Measurements from ENCODE around the gene JAM2. TPM values are rescaled to one million over a fixed set of nuclear protein-coding genes. Genes with fewer than 3 reads are reported as not detected.
A peak's percentile ranks its signal among the peaks of the same experiment; 100 is the strongest.

JAM2 gene
- total and polyA plus RNA-seq, 10 of the 15 experiments (the other 5 are each of a cell fraction or from before 2014, with no cell fraction given): 2.1 to 30.4 (median 8.6) TPM

DNA sequence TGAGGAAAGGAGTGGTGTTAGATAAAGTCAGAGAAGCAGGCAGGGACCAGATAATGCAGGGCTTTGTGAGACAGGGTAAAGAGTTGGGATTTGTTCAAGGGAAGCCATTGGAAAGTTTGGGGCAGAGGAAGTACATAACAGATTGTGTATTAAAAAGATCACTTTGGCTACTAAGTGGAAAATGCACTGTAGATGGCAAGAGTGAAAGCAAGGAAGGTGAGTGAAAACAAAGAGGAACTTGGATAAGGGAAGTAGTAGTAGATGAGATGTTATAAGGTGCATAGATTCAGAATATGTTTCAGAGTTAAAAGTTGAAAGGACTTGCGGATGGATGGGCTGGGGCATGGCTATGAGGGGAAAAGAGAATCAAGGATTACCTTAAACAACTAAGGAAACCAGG lies 49.2 kb upstream of the JAM2 start:
- ATAC-seq: peak; percentile 5; the same call in 1 of the 3 replicates
- WGBS (ENCODE audit: insufficient coverage, insufficient replicate concordance, low lambda C conversion rate, missing lambda C conversion rate): 88% methylated on average over 1 of the region's 1 CpG
- no peaks in the 10 kb centered on the region for H4K20me1 ChIP-seq (ENCODE audit: control insufficient read depth, insufficient read depth)
- ChIA-PET RAD21 (ENCODE audit: unreplicated experiment) (no interaction called here), POLR2A (interaction anchor here (0.6 to 1.5 kb wide), 2 partner anchors 12 to 169 kb away, joined by 3 read pairs; no protein-coding TSS in a partner anchor), CTCF (interaction anchor here (0.7 kb wide), 1 partner anchor 19 kb away, joined by 5 read pairs; no protein-coding TSS in a partner anchor), SMC1A (ENCODE audit: uncharacterized antibody, unreplicated experiment) (interaction anchor here (1.7 to 2.6 kb wide), 2 partner anchors 15 to 16 kb away, joined by 6 to 7 read pairs; no protein-coding TSS in a partner anchor)
- H3K9ac ChIP-seq (ENCODE audit: control insufficient read depth, insufficient read depth, low read length): no peak overlapping the region
- H3K36me3 ChIP-seq (ENCODE audit: control insufficient read depth in 2 of 2, insufficient read depth in 2 of 2, low read length in 1 of 2): peaks cover 5 to 30% of the 10 kb centered on the region in 2 experiments
- no peak for DNase-seq (ENCODE audit: low read depth, low spot score)
- no TSS peak for BruUV-seq (replicated peaks)
- H3K4me2 ChIP-seq (ENCODE audit: control insufficient read depth, insufficient read depth): no peak overlapping the region
- intact Hi-C loops (cut with micrococcal nuclease; ENCODE audit: unreplicated experiment): no loop called here
- H3K27ac ChIP-seq (ENCODE audit: control insufficient read depth, insufficient read depth): no peak overlapping the region
- no peak for FAIRE-seq
- in situ Hi-C loops (cut with MboI): no loop called here
- H3K27me3 ChIP-seq (replicated peaks in 1 of 2; ENCODE audit: control insufficient read depth in 2 of 2, insufficient read depth in 2 of 2, low read length in 1 of 2): no peaks in the 10 kb centered on the region
- H2AFZ ChIP-seq (ENCODE audit: control insufficient read depth, low read depth, low read length): no peak overlapping the region
- H3K9me3 ChIP-seq (replicated peaks; ENCODE audit: control insufficient read depth, insufficient read depth, low read length): no peaks in the 10 kb centered on the region
- H3K4me1 ChIP-seq (ENCODE audit: control insufficient read depth, insufficient read depth, low read length): no peaks in the 10 kb centered on the region
- H3K4me3 ChIP-seq: no peak overlapping the region
- H3K79me2 ChIP-seq (ENCODE audit: control insufficient read depth, insufficient read depth, low read length): no peaks in the 10 kb centered on the region; the same call in 1 of the 2 replicates
- no peak for TF ChIP-seq RCOR1 (conservative IDR thresholded peaks at IDR 0.05; ENCODE audit: low read depth, low read length)
- TF ChIP-seq STAT1 (conservative IDR thresholded peaks at IDR 0.05): no peak
- no peak for TF ChIP-seq PML (IDR thresholded peaks at IDR 0.05; ENCODE audit: low read length)
- TF ChIP-seq, protein P1, sequence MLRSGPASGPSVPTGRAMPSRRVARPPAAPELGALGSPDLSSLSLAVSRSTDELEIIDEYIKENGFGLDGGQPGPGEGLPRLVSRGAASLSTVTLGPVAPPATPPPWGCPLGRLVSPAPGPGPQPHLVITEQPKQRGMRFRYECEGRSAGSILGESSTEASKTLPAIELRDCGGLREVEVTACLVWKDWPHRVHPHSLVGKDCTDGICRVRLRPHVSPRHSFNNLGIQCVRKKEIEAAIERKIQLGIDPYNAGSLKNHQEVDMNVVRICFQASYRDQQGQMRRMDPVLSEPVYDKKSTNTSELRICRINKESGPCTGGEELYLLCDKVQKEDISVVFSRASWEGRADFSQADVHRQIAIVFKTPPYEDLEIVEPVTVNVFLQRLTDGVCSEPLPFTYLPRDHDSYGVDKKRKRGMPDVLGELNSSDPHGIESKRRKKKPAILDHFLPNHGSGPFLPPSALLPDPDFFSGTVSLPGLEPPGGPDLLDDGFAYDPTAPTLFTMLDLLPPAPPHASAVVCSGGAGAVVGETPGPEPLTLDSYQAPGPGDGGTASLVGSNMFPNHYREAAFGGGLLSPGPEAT (IDR thresholded peaks at IDR 0.05; ENCODE audit: low read depth): no peak
- no peak for TF ChIP-seq WRNIP1 (IDR thresholded peaks at IDR 0.05; ENCODE audit: borderline replicate concordance, low read depth, low read length)
- TF ChIP-seq RAD51 (IDR thresholded peaks at IDR 0.05): no peak
- TF ChIP-seq HDAC6 (IDR thresholded peaks at IDR 0.05; ENCODE audit: unreplicated experiment): no peak
- TF ChIP-seq, protein P2, sequence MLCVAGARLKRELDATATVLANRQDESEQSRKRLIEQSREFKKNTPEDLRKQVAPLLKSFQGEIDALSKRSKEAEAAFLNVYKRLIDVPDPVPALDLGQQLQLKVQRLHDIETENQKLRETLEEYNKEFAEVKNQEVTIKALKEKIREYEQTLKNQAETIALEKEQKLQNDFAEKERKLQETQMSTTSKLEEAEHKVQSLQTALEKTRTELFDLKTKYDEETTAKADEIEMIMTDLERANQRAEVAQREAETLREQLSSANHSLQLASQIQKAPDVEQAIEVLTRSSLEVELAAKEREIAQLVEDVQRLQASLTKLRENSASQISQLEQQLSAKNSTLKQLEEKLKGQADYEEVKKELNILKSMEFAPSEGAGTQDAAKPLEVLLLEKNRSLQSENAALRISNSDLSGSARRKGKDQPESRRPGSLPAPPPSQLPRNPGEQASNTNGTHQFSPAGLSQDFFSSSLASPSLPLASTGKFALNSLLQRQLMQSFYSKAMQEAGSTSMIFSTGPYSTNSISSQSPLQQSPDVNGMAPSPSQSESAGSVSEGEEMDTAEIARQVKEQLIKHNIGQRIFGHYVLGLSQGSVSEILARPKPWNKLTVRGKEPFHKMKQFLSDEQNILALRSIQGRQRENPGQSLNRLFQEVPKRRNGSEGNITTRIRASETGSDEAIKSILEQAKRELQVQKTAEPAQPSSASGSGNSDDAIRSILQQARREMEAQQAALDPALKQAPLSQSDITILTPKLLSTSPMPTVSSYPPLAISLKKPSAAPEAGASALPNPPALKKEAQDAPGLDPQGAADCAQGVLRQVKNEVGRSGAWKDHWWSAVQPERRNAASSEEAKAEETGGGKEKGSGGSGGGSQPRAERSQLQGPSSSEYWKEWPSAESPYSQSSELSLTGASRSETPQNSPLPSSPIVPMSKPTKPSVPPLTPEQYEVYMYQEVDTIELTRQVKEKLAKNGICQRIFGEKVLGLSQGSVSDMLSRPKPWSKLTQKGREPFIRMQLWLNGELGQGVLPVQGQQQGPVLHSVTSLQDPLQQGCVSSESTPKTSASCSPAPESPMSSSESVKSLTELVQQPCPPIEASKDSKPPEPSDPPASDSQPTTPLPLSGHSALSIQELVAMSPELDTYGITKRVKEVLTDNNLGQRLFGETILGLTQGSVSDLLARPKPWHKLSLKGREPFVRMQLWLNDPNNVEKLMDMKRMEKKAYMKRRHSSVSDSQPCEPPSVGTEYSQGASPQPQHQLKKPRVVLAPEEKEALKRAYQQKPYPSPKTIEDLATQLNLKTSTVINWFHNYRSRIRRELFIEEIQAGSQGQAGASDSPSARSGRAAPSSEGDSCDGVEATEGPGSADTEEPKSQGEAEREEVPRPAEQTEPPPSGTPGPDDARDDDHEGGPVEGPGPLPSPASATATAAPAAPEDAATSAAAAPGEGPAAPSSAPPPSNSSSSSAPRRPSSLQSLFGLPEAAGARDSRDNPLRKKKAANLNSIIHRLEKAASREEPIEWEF (IDR thresholded peaks at IDR 0.05; ENCODE audit: insufficient replicate concordance, low read depth, low read length): no peak
- TF ChIP-seq CBX3 (IDR thresholded peaks at IDR 0.05; ENCODE audit: borderline replicate concordance, low read depth): no peak
- TF ChIP-seq, protein P3, sequence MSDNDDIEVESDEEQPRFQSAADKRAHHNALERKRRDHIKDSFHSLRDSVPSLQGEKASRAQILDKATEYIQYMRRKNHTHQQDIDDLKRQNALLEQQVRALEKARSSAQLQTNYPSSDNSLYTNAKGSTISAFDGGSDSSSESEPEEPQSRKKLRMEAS (IDR thresholded peaks at IDR 0.05; ENCODE audit: low read depth, low read length): no peak
- TF ChIP-seq NBN (IDR thresholded peaks at IDR 0.05): no peak
- TF ChIP-seq, protein P4, sequence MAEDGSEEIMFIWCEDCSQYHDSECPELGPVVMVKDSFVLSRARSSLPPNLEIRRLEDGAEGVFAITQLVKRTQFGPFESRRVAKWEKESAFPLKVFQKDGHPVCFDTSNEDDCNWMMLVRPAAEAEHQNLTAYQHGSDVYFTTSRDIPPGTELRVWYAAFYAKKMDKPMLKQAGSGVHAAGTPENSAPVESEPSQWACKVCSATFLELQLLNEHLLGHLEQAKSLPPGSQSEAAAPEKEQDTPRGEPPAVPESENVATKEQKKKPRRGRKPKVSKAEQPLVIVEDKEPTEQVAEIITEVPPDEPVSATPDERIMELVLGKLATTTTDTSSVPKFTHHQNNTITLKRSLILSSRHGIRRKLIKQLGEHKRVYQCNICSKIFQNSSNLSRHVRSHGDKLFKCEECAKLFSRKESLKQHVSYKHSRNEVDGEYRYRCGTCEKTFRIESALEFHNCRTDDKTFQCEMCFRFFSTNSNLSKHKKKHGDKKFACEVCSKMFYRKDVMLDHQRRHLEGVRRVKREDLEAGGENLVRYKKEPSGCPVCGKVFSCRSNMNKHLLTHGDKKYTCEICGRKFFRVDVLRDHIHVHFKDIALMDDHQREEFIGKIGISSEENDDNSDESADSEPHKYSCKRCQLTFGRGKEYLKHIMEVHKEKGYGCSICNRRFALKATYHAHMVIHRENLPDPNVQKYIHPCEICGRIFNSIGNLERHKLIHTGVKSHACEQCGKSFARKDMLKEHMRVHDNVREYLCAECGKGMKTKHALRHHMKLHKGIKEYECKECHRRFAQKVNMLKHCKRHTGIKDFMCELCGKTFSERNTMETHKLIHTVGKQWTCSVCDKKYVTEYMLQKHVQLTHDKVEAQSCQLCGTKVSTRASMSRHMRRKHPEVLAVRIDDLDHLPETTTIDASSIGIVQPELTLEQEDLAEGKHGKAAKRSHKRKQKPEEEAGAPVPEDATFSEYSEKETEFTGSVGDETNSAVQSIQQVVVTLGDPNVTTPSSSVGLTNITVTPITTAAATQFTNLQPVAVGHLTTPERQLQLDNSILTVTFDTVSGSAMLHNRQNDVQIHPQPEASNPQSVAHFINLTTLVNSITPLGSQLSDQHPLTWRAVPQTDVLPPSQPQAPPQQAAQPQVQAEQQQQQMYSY (CRISPR knock-in tag; IDR thresholded peaks at IDR 0.05): no peak
- no peak for TF ChIP-seq EGR1 (IDR thresholded peaks at IDR 0.05; ENCODE audit: borderline replicate concordance in 1 of 2, low read depth in 2 of 2, low read length in 2 of 2)
- no peak for TF ChIP-seq ZBED1 (IDR thresholded peaks at IDR 0.05; ENCODE audit: borderline replicate concordance)
